GM21526 (cell line): Measurements from ENCODE around the gene AGBL4.

ENCODE experiments used
- ATAC-seq: cut with Tn5 transposase; IDR thresholded peaks from one replicate; pipeline ENCODE4 v1.9.1; 2021; ENCODE audit warnings: moderate library complexity; ENCODE audit not compliant: unreplicated experiment, low FRiP score

Gene AGBL4

GRCh38 chr1:48701445-48701844 lies 1322.3 kb downstream of the AGBL4 start:
- ATAC-seq, result no peak

DNA sequence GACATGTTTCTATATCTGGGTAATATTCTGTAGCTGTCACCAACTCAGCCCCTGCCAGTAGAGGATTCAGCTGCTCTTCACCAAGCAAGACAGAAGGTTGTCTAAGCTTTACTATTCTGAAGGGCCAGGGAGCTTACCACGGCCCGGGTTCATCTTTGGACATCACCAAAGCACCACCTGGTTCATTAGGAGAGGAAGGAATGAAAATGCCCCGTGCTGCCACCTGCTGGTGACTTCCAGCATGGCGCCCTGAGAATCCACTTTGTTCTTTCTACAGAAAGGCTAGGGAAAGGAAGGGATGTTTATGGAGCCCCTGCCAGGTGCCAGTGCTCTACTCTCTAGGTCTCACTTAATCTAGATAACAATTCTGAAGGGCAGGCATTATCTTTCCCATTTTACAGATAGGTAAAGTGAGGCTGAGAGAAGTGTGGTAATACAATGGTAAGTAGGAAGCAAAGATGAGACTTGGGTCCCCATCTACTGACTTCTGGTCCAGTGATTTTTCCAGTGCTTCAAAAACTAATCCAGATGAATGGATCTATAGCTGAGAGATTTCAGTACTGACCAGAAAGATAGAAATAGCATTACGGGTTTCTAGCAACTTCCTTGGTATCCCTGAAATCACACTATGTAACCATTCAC lies 1326.6 kb downstream of the AGBL4 start:
- ATAC-seq, result peak; percentile 77

DNA sequence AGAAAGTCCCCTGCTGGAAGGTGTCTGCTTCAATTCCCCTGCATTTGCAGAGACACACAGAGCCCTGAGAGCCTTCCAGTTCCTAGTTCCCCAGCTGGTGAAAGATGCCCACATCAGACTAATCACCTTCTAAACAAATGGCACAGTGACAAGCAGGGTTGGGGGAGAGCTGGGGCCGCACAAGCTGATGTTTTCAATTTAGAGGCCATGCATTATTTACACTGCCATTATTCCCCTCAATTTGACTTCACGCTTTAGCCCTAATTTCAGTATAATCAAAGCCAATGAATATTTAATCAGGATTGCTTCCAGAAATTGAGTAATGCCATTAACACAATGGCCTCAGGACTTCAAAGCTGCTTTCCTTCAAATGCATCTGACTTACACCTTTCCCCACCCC lies 1328.6 kb downstream of the AGBL4 start:
- no peak for ATAC-seq

DNA sequence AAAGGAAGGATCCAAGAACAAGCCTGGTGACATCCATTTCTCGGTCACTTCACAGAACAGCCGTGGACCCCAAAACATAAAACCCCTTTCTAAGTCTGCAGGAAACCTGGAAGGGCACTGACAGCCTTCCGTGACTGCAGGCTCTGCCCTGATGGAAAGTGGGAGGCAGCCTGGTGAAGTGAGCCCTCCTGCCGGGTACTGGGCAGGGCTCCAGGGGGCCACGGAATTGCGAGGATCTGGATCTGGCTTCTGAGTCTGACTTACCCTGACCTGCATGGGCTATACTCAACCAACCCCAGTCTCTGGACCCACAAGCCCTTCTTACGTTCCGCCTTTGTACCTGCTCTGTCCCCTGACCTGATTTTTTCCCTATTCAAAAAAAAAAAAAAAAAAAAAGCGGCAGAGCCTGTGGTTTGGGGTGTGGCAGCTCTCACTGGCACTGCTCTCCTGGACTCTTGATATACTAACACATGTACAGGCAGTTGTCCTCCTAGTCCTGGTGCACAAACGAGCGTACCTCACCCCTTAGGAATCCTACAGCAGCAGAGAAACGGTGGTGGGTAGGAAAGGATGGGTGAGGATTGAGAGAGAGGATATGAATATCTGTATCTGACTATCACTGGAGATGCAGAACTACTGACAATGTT lies 1330.0 kb downstream of the AGBL4 start:
- ATAC-seq, result no peak

- ATAC-seq, result no peak
Measured at GRCh38 chr1:48693180-48693579, 1330.6 kb downstream of the AGBL4 start.

DNA sequence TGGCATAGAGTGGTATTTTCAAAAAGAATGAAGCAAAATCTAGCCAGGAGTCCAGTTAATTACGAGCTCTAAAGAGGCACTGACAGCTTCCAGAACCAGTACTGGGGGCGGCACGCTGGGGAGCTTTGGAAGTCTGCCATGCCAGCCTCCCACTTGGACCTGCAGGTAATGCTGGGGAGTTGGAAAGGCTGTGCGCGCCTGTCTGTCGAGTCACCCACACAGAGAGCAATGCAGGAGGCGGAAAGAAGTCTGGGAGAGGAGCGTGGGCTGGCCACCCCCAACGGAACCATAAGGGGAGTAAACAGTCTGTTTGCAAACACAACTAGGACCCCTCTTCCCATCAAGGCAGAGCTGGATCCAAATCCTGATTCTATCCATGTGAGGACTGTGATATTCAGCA lies 1331.5 kb downstream of the AGBL4 start:
- no peak for ATAC-seq

DNA sequence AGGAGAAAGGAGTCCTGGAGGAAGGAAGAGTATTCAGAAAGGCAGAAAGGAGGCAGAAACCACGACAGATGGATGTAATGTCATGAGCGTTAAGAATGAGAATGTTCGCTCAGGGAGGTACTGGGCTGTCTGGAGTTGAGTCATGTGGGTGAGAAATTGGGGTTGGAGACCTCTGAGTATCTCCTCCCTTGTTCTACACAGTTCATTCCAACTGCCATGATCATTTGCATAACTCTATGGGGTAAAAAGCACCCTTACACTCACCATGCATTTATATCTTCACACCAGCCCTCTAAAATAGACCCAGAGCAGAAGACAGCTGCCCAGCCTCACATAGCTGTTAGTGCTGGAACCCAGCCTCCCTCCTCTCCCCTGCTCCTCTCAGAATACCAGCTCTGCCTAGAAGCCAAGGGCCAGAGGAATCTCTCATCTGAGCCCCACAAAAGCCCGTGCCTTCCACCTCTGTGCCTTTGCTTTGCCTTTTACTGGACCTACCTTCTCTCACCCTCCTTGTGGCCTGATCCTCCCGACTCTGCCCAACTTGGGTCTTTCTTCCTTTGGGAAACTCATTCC lies 1332.2 kb downstream of the AGBL4 start:
- no peak for ATAC-seq

DNA sequence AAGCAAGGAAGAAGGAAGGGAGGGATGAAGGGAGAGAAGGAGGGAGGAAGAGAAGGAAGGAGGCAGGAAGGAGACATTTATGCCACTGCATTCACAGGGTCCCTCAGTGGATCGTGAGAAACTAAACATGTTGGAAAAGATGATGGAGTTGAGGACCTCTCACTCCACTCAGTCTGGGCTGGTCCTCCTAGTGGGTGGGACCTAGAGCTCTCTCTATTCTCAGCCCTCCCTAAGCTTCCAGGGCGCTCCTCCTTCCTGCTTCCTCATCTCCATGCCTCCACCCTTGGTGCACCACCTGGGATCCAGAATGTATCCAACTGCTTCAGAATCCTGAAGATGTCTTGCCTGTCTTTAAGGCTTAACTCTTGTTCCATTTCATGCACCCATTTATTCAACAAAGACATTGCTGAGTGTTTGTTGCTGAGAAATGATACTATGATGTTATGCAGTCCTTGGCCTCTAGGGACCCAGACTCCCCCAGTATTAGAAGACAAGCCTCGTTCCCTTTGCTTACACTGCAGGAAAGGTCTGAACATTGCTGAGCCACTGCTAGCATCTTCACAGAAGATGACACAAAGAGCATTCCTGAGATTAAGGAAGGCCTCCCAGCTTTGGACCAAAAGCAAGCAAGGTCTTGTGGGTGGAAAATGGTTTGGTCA lies 1335.5 kb downstream of the AGBL4 start:
- peak; percentile 66 for ATAC-seq

DNA sequence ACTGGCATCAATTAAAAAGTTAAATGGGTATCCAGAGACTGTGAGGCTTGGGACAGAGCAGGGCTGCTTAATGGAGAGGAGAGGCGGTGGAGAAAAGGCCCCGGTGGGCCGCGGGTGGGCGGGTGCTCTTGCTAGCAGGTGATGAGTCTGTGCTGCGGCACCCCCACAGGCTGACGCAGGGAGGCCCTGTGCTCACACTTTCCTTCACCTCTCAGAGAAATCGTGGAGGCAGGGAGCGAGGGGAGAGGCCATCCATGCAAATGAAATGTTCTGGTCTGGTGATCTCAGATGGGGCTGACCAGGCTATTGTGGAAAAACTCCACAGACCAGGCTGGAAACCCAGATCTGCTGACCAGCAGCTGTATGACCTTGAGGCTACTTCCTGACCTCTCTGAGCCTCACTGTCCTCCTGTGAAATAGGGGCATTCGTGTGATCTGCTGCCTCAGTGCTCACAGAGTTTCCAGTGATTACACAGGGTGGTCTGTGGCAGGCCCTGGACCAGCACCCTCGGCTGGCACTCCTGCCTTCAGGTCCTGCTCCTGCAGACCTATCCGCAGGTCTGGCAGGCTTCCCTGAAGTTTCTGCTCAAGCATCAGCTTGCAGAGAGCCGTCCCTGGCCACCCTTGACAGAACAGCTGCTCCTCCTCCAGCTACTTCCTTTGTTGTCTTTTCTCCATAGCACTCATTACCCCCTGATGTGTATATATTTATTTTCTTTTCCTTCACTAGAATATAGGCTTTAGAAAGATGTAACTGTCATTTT lies 1336.3 kb downstream of the AGBL4 start:
- ATAC-seq, result no peak

DNA sequence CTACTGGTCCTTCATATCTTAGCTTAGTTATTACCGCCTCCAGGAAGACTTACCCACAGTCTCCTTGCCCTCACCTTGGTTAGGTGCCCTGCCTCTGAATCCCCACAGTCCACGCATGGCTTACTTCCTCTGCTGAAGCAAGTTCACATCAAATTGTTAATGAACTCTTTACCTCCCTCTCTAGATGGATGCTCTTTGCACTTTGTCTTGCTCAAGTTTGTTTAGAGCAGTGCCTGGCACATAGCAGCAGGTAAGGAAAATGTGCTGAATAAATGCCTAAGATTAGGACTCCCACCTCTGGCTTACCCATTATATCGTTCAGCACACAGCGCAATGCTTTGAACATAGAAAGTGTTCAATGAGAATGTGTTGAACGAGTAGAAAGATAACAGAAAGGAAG lies 1337.6 kb downstream of the AGBL4 start:
- ATAC-seq, result no peak

DNA sequence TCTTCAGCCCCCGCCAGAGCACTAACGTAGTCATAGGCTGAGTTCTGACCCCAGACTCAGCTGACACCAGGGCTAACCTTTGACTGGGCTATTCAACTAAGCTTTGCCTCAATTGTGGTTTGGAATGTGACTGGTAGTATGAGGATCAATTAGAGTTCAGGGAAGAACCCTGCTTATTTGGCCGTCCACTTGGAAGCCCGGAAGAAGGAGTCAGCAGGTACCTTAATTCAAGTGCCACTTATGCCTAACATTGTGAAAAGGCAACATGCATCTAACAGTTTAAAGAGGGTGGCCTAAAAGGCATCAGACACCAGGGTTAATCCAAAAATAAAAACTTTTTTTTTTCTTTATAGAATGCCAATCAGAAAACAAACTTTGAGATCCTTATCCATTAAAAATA lies 1339.4 kb downstream of the AGBL4 start:
- no peak for ATAC-seq

- no peak for ATAC-seq
Measured at GRCh38 chr1:48683839-48684238, 1339.9 kb downstream of the AGBL4 start.

DNA sequence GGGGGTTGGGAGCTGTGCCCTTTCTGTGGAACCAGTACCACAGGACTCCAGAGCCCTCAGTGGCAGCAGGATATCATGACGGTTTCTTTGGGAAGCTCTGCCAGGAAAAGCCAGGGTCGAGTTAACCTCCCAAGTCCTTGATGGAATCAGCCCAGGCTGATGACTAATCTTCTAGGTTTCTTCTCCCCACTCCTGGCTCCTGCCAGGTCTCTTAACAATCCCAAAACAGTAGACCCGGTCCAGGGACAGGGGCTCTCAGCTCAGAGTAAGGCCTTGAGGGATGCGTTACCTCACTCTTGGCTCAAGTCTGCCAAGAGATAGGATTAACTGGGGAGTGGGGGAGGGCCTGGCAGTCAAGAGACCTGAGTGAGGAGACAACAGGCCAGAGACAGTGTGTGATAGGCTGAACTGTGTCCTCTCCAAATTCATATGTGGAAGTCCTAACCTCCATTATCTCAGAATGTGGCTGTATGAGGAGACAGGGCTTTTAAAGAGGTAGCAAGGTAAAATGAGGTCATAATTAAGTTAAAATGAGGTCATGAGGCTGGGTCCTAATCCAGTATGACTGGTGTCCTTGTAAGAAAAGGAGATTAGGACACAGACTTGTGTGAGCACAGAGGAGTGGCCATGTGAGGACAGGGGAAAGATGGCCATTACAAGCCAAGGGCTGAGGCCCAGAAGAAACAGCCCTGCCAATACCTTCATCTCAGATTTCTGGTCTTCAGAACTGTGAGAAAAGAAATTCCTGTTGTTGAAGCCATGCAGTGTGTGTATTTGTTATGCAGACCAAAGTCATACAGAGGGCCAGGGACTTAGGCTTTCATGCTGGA lies 1342.1 kb downstream of the AGBL4 start:
- ATAC-seq, result no peak

DNA sequence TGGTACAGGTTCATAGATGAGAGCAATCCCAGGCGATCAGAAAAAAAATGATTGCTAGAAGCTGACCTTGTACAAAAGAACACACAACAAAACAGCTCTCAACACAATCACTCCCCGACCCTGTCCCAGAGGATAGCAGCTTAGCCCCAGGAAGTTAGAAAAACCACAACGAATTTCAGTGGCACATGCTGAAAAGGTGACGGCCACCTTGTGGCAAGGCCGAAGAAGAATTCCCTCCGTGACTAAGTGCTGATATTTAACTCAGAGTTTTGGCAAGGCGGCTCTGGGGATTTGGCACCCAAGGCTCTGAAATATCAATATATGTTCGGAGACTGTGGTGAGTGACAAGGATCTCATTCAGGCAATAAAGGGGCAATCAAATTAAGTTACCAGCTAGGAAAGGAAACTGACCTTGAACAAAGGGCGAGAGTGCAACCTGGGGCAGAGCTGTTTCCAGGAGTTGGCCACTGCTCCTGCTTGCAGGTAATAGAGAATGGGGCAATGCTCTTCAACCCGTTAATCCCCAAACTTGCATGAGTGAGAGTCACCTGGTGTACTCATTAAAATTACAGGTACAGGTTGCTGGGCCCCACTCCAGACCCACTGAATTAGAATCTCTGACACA lies 1343.2 kb downstream of the AGBL4 start:
- ATAC-seq, result no peak

DNA sequence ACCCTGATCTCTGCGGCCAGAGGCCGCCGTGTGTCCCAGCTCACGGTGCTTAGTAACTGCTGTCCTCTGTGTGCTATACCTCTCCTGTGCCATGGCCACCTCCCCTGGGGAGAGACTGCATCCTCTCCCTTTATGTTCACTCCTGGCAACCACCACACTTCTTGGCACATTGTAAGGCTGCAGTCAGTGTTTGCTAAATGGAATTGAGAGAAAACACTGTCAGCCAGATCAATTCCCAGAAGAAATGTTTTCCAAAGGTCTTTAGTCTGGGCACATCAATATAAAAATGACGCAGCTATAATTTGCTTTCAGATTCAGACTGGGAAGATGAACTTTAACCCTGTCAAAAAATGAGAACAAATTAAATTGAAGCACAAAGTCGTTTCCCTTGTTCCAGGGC lies 1343.9 kb downstream of the AGBL4 start:
- ATAC-seq, result no peak

DNA sequence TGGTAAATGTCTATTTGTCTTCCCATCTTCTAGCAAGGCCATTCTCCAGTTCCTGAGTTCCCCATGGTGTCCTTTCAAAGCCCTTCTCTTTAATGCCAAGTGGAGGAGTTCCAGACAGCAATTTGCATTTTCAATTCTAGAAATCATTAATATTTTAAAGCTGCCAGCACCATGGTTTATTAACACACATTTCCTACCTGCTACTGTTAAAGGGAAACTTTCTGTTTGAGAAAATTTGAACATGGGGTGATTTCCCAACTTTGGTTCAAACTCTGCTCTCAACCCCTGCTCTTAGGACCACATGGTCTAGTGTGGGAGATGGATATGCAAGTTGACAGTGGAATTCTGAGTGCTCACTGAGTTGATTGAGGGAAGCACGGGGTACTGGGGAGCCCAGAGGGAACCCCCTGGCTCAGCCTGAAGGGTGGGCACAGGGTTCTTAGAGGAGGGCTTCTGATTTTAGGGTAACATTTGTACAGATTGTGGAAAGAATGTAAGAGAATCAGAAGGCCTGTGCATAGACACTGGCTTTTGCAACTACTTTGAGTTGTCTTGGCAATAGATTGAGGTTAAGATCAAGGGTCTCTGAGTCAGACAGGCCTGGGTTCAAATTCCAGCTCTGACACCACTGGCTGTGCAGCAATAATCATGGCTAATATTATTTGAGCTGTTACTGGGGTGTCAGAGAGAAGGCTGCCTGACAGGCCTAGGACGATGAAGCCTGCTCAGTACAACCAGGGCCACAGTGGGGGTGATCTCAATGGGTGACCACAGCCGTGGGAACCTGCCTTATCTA lies 1344.8 kb downstream of the AGBL4 start:
- ATAC-seq, result no peak

DNA sequence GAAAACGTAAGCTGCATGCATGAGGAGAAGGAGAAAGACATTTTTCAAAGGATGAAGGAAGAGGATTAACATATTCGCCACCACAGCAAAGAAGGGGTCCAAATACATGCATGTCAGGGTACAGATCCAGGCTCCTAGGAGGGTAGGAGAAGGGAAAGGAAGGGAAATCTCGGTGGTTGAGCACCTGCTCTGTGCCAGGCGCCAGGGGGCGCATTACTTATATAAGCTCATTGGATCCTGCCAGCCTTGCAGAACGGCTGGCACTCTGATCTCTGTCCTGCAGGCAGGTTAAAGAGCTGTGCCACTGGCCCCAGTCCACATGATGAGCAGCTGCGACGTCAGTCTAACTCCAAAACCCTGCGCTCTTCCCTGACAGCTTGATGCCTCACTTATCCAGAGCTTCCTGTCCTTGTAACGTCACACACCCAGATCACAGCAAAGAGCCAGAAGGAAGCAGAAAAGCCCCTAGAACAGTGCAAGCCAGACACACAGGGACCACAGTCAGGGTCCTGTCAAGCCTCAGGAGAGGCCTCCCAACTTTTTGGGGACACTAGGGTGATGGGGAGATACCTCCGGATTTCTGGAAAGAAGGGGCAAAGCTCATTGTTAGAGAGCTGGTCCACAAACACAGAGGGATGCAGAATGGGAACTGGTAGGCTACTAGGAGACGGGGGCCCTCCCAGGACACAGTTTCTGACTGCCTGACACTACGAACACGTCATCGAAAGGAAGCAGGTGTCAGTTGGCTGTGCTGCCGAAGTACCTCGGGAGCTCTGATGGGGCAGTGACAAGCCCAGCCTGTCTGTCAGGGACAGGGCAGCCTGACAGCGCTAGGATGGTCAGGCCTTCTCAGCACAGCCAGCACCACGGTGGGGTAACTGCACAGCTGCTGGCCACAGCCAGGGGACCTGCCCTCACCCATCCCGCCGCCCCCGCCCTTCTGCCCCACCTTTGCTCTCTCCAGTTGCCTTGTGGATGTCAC lies 1346.2 kb downstream of the AGBL4 start:
- ATAC-seq, result peak; percentile 69

DNA sequence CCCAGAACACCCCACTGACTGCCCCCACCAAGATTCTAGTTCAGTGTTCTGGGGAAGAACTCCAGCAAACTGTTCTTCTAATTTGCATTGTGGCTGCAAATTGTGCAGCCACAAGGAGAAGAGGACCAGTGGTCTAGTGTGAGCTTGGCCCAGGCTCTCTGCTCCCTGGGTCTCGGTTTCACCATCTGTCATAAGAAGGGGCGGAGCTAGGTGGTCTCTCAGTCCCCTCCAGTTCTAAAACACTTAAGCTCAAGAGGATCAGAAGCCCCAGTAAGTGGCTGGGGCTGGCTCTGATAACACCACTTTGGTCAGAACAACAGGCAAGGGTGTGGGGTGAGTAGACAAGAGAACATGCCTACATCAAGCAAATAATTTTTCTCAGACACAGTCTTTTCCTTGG lies 1346.9 kb downstream of the AGBL4 start:
- no peak for ATAC-seq
